Measurements from ENCODE around the gene ROR2.

- TF ChIP-seq POLR2AphosphoS5 (IDR thresholded peaks at IDR 0.05; ENCODE audit: low read depth, low read length) (no peak), REST (IDR thresholded peaks at IDR 0.05; ENCODE audit: insufficient read depth in 1 of 2, low read depth in 2 of 2, low read length in 2 of 2) (no peak), TAF1 (IDR thresholded peaks at IDR 0.05; ENCODE audit: borderline replicate concordance, insufficient read depth, low read length) (no peak), SIN3A (IDR thresholded peaks at IDR 0.05; ENCODE audit: borderline replicate concordance, insufficient read depth, low read length) (no peak)
Observed at GRCh38 chr9:91522481-91522880, 427.5 kb downstream of the ROR2 start.
